Fibroblast of lung (primary cell): Measurements from ENCODE around the gene CLMP.

ENCODE experiments used
- EZH2 ChIP-seq: IDR thresholded peaks from 2 replicates; pipeline ENCODE4 v1.5.1; 2012; ENCODE audit warnings: low read length, control low read depth, mild to moderate bottlenecking; ENCODE audit errors: missing control alignments
- TF ChIP-seq, protein P1 (sequence below), 2 donors: IDR thresholded peaks in 1 of 2; conservative IDR thresholded peaks in 1 of 2; 1 replicate in 1 of 2; 2 replicates in 1 of 2; pipeline ENCODE4 v1.5.1; 2011 to 2012; ENCODE audit warnings: low read length in 2 of 2, control low read depth in 1 of 2, inconsistent platforms in 1 of 2, low read depth in 1 of 2, mild to moderate bottlenecking in 1 of 2

DNA sequence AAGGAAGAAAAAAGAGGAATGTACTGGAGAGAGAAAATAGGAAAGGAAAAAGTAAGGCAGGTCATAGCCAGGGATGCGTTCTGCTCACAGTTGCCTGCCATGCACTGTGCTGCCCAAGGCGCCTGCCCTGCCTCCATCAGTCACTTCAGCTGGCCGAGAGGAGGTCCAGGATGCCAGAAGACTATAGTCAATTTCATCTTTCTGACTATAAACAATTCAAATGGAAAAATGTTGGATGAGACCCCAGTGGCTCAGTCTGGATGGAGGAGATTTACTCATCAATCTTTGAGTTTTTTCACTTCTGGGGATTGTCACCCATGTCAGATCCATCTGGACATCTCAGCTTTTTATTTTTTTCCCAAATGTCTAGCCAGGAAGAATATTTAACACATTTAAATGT lies 36.7 kb upstream of the CLMP start:
- TF ChIP-seq, protein P1, sequence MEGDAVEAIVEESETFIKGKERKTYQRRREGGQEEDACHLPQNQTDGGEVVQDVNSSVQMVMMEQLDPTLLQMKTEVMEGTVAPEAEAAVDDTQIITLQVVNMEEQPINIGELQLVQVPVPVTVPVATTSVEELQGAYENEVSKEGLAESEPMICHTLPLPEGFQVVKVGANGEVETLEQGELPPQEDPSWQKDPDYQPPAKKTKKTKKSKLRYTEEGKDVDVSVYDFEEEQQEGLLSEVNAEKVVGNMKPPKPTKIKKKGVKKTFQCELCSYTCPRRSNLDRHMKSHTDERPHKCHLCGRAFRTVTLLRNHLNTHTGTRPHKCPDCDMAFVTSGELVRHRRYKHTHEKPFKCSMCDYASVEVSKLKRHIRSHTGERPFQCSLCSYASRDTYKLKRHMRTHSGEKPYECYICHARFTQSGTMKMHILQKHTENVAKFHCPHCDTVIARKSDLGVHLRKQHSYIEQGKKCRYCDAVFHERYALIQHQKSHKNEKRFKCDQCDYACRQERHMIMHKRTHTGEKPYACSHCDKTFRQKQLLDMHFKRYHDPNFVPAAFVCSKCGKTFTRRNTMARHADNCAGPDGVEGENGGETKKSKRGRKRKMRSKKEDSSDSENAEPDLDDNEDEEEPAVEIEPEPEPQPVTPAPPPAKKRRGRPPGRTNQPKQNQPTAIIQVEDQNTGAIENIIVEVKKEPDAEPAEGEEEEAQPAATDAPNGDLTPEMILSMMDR (conservative IDR thresholded peaks at IDR 0.05 in 1 of 2, IDR thresholded peaks at IDR 0.05 in 1 of 2; ENCODE audit: low read depth in 1 of 2, low read length in 2 of 2), result no peak
- TF ChIP-seq EZH2, result no peak
